ENCODE measurements around the gene DLX3. TPM values are rescaled to one million over a fixed set of nuclear protein-coding genes. Genes with fewer than 3 reads are reported as not detected.

DLX3 gene
- total RNA-seq, 1 donor from 2014 or later, result not detected

DNA sequence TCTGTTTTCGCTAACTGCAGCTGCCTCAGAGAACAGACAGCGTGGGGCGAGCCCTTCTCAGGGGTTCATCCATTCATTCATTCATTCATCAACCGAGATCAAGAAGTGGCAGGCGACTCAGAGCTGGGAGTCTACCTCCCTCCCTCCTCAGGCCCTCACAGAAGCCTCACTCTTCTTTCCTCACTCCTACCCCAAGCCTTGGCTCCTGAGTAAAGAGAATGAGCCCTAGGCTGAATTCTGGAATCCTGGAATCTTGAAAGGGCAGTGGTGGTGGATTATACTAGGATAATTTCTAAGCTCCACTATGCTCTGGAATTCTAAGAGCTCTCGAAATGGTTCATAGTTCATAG, 2.3 kb upstream of the DLX3 start:
- TF ChIP-seq, protein P1, sequence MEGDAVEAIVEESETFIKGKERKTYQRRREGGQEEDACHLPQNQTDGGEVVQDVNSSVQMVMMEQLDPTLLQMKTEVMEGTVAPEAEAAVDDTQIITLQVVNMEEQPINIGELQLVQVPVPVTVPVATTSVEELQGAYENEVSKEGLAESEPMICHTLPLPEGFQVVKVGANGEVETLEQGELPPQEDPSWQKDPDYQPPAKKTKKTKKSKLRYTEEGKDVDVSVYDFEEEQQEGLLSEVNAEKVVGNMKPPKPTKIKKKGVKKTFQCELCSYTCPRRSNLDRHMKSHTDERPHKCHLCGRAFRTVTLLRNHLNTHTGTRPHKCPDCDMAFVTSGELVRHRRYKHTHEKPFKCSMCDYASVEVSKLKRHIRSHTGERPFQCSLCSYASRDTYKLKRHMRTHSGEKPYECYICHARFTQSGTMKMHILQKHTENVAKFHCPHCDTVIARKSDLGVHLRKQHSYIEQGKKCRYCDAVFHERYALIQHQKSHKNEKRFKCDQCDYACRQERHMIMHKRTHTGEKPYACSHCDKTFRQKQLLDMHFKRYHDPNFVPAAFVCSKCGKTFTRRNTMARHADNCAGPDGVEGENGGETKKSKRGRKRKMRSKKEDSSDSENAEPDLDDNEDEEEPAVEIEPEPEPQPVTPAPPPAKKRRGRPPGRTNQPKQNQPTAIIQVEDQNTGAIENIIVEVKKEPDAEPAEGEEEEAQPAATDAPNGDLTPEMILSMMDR (IDR thresholded peaks at IDR 0.05; ENCODE audit: insufficient read depth, low read length, severe bottlenecking), result no peak
- FAIRE-seq (no peak), DNase-seq (ENCODE audit: low read depth) (no peak)
- Histone ChIP-seq H3K4me3 (ENCODE audit: low read depth, low read length) (no peak overlapping the region), H3K36me3 (ENCODE audit: control insufficient read depth, insufficient read depth, low read length) (no peaks in the 10 kb centered on the region), H3K27me3 (ENCODE audit: control insufficient read depth, insufficient read depth, low read length) (peaks cover 18% of the 10 kb centered on the region)

DNA sequence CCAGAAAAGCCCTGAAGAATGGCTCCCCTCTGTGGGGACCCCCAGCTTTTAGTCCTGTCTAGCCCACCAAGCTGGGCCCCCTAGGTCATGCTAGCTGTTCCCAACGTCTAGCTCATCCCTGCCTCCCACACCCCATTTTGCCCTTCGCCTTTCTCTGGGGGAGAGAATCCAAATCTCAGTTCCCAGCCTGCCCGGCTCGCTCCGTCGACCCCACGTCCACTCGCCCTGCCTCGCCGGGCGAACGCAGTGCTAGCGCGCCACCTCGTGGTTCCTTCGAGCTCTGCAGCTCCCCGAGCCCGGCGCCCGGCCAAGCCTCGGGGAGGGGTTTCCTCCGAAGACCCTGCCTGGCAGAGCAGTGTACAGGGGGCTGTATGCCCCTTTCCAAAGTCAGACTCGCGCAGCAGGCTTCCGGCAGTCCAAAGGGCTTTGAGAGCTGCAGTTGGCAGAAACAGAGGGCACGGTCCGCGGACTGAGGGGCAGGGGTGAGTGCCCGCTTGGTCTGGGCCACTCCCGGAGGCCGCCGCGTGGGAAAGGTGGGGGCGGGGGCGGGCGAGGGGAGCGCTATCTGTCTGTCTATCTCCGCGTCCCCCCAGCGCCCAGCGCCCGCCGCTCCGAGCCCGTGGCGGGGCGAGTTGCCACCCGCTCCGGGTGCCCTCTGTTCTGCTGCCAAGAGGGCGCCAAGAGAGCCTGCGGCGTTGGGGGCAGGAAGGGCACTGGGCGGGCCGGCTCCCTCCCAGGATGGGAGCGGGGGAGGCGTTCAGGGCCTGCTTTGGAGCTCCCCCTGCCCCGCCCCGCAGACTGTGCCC, 1.7 kb upstream of the DLX3 start:
- TF ChIP-seq, protein P1 (IDR thresholded peaks at IDR 0.05; ENCODE audit: insufficient read depth, low read length, severe bottlenecking), result peak; percentile 98
- H3K4me3 ChIP-seq (ENCODE audit: low read depth, low read length), result peak overlapping the region; percentile 39

GRCh38 chr17:49996121-49996494, 1.1 kb upstream of the DLX3 start:
- FAIRE-seq (no peak), DNase-seq (ENCODE audit: low read depth) (no peak)
- Histone ChIP-seq H3K36me3 (ENCODE audit: control insufficient read depth, insufficient read depth, low read length) (no peaks in the 10 kb centered on the region), H3K27me3 (ENCODE audit: control insufficient read depth, insufficient read depth, low read length) (peaks cover 10% of the 10 kb centered on the region), H3K4me3 (ENCODE audit: low read depth, low read length) (no peak overlapping the region)
- TF ChIP-seq, protein P1 (IDR thresholded peaks at IDR 0.05; ENCODE audit: insufficient read depth, low read length, severe bottlenecking), result no peak

More for the DNA sequence above, 1.7 kb upstream of the DLX3 start:
- DNase-seq (ENCODE audit: low read depth) (no peak), FAIRE-seq (no peak)
- Histone ChIP-seq H3K27me3 (ENCODE audit: control insufficient read depth, insufficient read depth, low read length) (peaks cover 15% of the 10 kb centered on the region), H3K36me3 (ENCODE audit: control insufficient read depth, insufficient read depth, low read length) (no peaks in the 10 kb centered on the region)

DNA sequence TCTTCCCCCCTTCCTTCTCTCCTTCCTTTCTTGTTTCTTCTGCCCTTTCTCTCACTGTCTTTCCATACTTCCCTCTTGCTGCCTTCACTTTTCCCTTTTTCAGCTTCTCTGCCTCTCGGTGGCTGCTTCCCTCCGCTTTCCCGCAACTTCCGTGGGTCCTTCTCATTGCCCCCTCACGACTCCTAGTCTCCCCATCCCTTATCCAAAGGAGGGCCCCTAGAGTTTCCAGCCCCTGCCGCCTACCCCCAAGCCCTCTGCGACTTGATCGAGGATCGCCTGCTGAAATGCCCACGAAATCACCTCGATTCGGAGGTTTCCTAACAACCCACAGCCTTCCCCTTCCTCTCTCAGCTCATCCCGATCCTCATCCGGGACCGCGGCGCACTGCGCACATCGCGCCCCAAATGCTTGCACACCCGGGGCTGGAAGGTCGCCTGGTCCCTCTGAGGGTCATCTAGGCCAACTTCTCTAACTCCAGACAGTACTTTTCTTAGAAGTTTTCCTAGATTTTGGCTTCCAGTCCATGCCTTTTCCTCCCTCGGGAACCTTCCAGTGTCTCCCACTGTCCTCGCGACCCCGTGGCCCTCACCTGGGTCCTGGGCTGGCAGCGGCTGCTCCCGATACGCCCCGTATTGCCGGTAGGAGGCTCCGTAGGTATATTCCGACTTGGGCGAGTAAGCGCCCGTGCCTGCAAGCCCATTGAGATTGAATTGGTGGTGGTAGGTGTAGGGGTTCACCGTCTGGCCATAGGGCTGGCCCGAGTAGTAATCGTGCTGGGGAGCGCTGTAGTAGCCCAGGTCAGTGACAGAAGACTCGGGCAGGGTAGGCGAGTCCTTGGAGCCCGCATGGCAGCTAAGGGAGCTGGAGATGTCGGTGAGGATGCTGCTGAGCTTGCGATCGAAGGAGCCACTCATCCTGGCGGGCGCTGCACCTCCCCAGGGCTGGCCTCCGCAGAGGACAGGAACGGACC, 654 bp downstream of the DLX3 start:
- Histone ChIP-seq H3K27me3 (ENCODE audit: control insufficient read depth, insufficient read depth, low read length) (peaks cover 4% of the 10 kb centered on the region), H3K36me3 (ENCODE audit: control insufficient read depth, insufficient read depth, low read length) (no peaks in the 10 kb centered on the region), H3K4me3 (ENCODE audit: low read depth, low read length) (peak overlapping the region; percentile 45)
- no peak for DNase-seq (ENCODE audit: low read depth)
- FAIRE-seq, result no peak
- TF ChIP-seq, protein P1 (IDR thresholded peaks at IDR 0.05; ENCODE audit: insufficient read depth, low read length, severe bottlenecking), result no peak

DNA sequence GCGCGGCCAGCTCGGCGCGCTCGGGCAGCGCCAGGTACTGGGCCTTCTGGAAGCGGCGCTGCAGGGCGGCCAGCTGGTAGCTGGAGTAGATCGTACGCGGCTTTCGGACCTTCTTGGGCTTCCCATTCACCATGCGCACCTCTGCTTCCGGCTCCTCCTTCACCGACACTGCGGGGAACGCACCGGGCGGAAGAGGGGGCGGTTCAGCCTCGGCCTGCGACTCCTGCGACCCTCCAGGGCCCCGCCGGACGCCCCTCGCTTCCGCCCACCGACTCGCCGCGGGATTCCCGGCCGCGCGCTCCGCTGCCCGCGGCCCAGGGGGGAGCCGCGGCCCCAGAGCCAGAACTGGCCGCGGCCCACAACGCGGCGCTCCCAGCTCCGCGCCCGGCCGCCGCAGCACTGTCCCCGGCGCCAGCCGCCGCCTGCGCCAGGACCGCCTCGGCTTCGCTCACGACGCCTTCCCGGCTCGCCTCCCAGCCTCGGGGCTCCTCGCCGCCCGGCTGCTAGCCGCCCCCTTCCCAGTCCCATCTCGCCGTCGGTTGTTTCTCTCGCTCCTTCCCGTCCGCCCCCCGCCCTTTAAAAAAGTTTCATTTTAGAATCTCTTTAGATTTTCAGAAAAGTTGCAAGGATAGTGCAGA, 1.5 kb downstream of the DLX3 start:
- TF ChIP-seq, protein P1 (IDR thresholded peaks at IDR 0.05; ENCODE audit: insufficient read depth, low read length, severe bottlenecking), result no peak
- H3K27me3 ChIP-seq (ENCODE audit: control insufficient read depth, insufficient read depth, low read length), result peaks cover 4% of the 10 kb centered on the region
- H3K36me3 ChIP-seq (ENCODE audit: control insufficient read depth, insufficient read depth, low read length), result no peaks in the 10 kb centered on the region
- FAIRE-seq, result no peak
- DNase-seq (ENCODE audit: low read depth), result no peak
- H3K4me3 ChIP-seq (ENCODE audit: low read depth, low read length), result peak overlapping the region; percentile 45
